ENCODE measurements around the gene MGA.

Gene MGA

DNA sequence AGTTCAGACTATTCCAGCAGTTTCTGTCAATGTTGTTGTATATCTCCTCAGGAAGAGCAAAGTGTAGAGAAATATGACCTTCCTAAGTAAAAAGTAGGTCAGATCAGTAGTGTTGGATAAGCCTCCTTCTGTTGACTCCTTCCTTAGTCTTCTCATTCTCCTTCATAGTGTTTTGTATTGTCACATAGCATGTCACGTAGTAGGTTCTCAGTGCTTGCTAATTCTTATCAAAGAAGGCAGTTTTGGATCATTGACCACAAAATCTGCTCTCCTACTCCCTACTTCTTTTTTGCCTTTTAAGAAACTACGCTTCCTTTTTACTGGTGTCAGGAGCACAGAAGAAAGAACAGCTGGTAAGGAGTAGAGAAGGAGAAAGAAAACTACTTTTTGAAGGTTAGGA lies 1.0 kb upstream of the MGA start:
- no peak for DNase-seq

DNA sequence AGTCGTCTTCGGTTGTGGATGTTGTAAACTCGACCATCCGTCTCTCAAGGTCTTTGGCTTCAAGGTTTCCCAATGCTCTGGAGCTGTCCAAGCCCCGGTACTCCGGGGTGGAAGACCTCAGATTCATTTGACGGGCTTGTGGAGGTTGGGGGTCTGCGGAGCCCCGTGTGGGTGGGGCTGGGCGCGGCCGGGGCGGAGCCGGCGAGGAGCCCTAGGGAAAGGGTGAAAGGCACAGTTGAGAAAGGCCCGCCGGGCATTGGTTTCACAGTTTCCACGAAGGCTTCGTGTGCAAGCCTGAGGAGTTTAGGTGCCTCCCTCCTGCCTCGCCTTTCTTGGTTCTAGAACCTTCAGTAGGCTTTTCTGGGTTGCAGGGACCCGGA lies 360 bp upstream of the MGA start:
- no peak for DNase-seq

DNA sequence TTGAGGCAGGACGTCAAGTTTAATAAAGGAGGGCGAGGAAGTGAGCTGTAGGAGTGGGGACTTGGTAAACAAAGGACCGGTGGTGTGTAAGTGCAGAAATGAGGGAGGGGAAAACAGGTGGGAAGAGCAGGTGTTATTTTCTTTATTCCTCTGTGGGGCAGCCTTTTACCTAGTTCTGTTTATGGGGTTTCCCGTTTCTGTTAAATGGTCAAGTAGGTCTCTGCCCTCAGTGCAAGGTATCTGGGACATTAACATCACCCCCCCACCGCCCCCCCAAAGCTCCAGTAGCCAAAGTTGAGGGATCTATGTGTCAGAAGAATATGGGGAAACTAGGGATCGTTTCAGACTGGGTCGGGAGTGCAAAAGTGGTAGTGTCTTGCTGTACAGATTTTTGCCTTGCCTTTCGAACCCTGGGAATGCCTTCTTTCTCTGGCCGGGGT lies 893 bp downstream of the MGA start:
- DNase-seq: no peak

DNA sequence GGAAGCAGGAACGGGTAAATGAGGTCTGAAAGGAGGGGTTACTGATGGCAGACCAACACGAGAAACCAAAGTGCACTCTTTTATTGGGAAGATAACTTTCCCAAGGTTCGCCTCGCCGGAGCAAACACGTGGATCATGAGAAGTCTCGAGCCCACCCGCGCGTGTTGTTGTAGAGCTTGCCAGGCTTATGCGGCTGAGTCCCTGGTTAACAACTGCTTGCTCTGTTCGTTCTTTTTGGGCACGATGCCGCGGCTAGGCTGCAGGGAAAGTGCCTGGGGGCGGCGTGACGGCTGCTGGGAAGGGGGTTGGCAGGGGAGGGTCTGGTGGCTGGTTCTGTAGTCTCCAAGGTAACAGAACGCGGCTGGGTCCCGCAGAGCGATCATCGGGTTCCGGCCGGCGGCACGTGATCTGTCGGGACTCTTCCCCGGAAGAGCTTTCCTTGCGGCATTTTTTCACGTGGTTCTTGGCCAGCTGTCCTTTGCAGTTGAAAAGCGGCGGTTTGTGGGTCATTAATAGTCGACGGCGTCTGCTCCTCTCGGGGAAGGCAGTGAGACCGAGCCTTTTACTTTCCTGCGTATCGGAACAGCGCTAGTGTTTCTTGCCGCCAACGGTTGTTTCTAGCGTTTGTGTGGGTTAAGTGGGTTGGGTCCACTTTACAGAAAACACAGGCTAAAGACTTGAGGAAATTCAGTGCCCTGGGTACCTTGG lies 1.5 kb downstream of the MGA start:
- peak; percentile 73 to 77 for DNase-seq

DNA sequence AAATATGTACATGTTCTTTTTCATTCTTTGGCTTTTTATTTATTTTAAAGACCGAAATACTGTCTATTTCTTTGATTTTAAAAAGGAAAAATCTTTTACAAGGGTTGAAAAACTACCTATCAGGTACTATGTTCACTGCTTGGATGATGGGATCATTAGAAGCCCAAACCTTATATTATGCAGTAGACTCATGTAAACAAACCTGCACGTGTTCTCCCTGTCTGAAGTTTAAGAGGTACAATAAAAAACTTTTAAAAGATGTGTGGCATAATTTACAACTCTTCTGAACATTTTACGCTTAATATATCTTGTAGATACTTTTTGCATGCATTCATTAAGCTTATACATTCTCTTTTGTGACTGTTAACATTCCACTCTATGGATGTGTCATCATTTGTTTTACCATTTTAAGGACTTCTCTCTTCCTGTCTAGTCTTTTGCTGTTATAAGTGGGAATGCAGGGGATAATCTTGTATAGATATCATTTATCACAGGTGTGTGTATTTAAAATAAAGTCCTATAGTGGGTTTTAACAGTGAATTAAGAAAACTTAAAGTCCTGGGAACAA lies 6.2 kb downstream of the MGA start:
- DNase-seq: no peak

DNA sequence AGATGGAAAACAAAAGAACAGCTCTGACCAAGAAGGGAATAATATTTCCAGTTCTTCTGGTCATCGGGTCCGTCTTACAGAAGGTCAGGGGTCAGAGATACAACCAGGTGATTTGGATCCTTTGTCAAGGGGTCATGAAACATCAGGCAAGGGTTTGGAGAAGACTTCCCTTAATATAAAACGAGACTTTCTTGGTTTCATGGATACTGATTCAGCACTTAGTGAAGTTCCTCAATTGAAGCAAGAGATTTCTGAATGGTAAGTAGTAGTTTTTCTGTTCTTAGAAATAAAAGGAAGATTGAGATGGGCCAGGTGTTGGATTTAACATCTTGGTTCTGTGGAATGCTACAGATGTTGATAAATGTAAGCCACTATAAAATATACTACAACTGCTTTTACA lies 9.5 kb downstream of the MGA start:
- no peak for DNase-seq

DNA sequence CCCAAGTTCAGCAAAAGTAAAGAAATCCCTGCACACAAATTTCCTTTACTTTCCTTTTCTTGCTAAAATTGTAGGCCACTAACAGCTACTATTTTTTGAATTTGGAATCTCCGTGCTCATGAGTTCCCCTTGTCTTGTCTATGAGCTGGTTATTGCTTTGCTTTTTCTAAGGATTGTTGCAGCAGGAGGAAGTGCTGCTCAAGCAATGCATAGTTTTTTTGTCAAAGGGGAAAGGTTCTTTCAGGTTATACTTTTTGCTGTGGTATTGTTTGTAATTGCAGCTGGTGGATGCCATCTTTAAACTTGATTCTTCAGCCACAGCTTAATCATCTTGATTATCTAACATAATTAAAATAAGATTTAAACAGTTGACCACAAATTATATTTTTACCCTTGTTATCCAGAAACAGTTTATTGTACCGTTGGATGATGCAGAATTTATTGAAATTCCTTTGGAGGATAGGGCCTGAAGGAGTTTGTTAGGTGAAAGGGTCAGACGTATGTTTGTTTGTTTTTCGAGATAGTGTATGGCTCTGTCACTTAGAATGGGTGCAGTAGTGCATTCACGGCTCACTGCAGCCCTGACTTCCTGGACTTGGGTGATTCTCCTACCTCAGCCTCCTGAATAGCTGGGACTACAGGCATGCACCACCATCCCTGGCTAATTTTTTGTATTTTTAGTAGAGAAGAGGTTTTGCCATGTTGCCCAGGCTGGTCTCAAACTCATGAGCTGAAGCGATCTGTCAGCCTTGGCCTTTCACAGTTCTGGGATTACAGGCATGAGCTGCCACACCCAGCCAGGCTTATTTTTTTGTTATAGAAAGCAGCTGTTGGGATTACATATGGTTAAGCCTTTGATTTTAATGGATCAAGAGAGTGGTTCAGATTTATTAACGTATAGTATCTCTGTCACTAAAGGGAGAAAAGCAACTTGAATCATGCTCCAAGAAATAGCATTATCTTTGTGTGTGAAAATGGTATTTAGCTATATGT lies 11.7 kb downstream of the MGA start:
- DNase-seq: no peak

DNA sequence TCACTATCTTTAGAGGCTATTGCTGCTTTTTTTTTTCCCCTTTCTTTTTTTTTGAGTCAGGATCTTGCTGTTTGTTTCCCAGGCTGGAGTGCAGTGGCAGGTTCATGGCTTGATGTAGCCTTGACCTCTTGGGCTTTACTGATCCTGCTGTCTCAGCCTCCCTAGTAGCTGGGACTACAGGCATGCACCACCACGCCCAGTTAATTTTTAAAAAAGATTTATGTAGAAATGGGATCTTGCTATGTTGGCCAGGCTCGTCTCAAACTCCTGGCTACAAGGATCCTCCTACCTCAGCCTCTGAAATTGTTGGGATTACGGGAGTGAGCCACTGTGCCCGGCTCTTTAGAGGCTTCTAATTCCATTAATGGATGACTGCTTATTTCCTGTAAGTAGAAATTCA lies 15.1 kb downstream of the MGA start:
- DNase-seq: no peak

DNA sequence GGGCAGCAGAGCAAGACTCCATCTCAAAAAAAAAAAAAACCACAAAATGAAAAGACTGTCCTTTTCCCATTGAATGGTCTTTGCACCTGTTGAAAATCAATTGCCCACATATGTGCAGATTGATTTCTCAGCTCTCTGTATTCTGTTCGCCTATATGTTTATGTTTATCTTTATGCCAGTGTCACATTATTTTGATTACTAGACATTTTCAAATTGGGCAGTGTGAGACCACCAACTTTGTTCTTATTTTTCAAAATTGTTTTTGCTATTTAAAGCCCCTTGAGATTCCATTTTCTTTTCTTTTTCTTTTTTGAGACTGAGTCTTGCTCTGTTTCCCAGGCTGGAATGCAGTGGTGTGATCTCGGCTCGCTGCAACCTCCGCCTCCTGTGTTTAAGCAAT lies 18.5 kb downstream of the MGA start:
- no peak for DNase-seq

DNA sequence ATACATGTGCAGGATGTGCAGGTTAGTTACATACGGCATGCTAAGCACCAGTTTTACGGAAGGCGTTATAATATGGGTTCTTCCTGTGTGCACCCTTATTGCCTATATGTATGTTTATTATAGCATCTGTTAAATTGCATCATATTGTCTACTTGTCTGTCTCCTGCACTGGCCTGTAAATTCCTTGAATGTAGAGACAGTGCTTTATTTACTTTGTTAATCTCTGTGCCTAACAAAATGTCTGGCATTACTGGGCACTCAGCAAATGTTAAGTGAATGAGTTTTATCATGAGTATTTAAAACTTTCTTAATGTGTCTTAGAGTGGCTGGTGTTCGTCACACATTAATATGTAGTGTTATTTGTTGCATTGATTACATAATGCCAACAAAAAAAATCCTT lies 23.8 kb downstream of the MGA start:
- DNase-seq: no peak

DNA sequence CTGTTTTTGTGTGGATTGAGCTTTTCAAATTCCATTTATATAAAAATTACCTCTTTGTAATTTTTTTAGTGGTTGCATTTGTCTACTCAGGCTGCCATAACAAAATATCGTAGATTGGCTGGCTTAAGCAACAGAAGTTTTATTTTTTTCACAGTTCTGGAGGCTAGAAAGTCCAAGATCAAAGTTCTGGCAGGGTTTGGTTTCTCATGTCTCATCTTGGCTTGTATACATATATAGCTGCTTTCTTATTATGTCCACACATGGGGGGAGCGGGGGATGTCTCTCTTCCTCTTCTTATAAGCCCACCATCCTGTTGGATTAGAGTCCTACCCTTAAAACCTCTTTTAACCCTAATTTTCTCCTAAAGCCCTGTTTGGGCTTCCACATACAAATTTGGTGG lies 28.5 kb downstream of the MGA start:
- DNase-seq: no peak

DNA sequence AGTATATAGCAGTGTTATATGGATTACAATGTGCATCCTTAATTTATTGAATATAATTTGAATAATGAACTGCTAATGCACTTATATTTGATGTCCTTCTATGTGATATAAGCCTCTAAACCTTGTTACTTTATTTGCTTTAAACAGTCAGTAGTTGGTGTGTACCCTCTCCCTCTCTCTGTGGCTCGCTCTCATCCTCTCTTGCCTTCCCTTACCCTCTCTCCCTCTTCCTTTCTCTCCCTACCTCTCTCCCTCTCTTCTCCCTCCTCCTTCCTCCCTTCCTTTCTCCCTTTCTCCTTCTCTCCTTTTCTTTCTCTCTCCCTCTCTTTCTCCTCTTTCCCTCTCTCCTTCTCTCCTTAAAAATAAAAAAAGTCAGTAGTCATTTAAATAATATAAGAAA lies 28.9 kb downstream of the MGA start:
- DNase-seq: no peak

DNA sequence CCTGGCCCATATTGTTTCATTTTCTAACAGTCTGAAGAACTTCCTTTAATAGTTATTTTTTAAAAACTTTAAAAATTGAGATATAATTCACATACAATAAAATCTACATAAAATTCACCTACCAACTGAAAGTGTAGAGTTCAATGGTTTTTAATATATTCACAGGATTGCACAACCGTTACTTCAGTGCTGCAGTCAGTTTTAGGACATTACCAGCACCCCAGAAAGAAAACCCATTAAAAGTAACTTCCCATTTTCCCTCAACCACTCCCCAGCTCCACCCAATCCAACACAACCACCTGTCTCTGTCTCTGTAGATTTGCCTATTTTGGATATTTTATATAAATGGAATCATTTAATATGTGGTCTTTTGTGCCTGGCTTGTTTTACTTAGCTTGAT lies 29.6 kb downstream of the MGA start:
- no peak for DNase-seq

DNA sequence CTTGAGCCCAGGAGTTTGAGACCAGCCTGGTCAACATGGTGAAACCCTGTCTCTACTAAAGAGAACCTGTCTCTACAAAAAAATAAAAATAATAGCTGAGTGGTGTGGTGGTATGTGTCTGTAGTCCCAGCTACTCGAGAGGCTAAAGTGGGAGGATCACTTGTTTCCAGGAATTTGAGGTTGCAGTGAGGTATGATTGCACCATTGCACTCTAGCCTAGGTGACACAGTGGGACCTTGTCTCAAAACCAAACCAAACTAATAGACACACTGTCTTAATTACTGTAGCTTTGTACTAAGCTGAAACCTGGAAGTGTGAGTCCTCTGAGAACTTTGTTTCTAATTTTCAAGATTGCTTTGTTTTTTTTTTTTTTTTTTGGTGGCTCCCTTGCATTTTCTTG lies 30.4 kb downstream of the MGA start:
- DNase-seq: no peak

DNA sequence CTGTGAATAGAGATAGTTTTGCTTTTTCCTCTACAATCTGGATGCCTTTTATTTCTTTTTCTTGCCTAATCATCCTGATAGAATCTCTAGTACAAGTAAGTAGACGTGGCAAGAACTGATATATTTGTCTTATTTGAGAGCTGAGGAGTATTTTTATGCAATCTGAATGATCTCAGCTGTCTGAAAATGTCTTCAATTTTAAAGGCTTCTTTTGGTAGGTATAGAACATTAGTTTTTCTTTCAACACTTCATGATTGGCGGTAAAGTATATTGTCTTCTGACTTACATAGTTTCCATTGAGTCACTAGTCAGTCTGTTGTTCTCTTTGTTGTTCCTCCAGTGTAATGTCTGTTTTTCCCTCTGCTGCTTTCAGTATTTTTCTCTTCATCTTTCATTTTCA lies 31.3 kb downstream of the MGA start:
- no peak for DNase-seq

DNA sequence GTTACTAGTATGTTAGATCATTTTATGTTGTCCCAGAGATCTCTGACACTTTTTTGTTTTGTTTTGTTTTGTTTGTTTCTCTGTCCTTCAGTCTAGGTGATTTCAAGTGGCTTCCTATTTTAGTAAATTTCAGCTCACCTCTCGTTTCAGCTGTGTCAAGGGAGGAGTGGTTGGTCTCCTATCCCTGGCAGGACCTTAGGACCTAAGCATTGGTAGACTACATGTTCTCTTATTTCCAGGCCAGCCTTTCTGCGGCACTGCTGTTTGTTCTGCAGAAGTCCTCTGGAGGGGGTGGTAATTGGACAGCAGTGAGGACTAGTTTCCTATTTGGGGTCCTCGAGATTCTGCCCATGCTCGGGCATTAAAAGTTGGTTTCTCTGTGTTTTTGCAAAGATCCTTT lies 31.8 kb downstream of the MGA start:
- DNase-seq: no peak

DNA sequence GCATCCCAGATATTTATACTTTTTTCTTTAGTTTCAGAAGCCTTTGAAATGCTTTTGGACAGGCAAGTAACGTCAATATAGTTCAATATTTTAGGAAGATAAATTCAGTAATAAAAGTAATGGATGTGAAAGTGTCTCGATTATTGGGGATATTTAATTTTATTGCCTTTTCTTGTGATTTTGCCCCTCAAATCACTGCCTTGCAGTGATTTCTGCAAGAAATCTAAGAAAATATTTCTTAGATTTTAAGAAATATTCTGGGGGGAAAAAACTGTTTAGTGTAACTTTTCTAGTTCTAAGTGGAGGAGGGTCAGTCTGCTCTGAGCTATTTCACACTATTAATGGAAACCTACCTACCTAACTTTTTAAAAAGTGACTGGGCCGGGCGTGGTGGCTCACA lies 33.6 kb downstream of the MGA start:
- DNase-seq: no peak

DNA sequence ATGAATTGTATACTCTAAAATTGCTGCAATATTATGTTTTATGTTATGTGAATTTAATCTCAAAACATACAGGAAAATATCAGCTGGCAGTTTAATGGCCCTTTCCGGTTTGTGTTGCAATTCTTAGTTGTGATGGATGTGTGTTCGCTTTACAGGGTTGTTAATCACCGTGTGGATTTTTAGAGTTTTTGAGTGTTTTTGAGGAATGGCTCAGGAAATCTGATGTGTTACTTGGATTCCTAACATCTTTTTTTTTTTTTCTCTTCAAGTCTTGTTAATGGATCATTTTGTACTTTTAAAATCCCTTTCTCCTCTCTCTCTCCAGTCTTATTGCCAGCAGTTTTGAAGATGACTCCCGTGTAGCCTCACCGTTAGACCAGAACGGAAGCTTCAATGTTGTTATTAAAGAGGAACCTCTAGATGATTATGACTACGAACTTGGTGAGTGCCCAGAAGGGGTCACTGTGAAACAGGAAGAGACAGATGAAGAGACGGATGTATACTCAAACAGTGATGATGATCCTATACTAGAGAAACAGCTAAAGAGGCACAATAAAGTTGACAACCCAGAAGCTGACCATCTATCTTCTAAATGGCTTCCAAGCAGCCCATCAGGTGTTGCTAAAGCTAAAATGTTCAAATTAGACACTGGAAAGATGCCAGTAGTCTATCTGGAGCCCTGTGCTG lies 35.7 kb downstream of the MGA start:
- DNase-seq: peak; percentile 17 to 43

DNA sequence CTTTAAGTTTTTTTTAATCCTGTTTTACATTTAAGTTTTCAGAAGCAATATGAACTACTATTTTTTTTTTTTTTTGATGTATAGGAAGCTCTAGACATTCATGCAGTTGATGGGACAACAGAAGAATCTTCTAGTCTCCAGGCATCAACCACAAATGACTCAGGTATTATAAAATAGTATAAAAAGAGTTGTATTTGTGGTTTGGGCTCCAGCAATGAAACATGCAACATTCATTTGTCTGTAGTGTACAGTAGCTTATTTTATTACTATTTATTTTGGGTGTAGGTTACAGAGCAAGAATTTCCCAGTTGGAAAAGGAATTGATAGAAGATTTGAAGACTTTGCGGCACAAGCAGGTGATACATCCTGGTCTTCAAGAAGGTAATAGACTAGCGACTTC lies 38.6 kb downstream of the MGA start:
- DNase-seq: no peak

DNA sequence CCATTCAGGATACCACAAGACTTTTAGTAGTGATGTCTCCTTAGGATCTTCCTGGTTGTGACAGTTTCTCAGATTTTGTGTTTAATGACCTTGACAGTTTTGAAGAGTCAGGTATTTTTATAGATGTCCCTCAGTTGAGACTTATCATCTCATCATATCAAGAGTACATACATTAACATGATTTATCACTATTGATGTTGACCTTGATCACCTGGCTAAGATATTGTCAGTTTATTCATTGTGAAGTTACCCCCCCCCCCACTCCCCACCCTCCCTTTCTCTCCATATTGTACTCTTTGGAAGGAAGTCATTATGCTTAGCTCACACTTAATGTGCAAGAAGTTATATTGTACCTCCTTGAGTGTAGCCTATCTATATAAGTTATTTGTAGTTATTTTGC lies 42.9 kb downstream of the MGA start:
- no peak for DNase-seq

DNA sequence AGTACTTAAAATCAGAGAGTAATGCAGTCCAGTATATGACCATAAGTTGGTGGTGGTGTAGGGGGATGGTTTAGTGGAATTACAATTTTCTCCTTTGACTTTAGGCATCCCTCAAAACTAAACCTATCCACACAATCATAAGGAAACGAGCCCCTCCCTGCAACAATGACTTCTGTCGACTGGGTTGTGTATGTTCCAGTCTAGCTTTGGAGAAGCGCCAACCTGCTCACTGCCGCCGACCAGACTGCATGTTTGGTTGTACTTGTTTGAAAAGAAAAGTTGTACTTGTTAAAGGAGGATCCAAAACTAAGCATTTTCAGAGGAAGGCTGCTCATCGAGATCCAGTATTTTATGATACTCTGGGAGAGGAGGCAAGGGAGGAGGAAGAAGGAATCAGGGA lies 52.8 kb downstream of the MGA start:
- no peak for DNase-seq

DNA sequence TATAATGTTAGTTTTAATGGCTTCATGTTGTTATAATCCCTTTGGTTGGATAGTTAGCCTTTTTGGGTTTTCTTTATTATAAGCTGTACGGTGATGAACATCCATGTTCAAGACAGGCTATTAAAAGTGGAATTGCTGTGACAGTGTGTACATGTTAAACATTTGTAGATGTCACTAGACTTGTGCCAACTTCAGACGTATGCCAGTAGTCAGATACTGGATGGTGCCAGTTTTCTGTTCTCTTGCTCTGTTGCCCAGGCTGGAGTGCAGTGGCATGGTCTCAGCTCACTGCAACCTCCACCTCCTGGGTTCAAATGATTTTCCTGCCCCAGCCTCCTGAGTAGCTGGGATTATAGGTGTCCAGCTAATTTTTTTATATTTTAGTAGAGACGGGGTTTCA lies 54.1 kb downstream of the MGA start:
- no peak for DNase-seq

DNA sequence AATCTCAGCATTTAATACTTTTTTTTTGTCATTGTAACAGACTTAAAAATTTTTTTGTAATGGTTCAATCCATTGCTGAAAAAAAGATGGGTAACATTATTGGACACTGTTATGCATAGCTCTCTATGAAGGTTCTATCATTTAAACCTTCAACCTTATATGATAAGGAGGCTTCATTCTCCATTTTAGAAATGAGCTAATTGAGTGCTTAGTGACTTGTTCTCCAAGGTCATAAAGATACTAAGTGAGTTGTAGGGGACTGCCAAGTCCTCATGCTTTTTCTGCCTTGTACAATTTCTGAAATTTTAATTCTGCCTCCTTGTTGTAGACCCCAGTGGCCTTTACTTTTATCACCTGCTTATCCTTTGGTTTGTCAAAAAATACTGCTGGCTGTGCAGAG lies 56.7 kb downstream of the MGA start:
- DNase-seq: no peak

Data from activated CD4-positive, alpha-beta T cell treated with anti-CD3 and anti-CD28 coated beads, Interleukin-2, amount 50 U/mL, for 48 hours (primary cell).